B cell (primary cell): Measurements from ENCODE around the gene TOP3B.

ENCODE experiments used
- CTCF ChIP-seq: fragments of 200-600 bp; IDR thresholded peaks from one replicate; pipeline ENCODE4 v1.8.0; 2022; ENCODE audit warnings: antibody characterized with exemption, mild to moderate bottlenecking
- EZH2 ChIP-seq: IDR thresholded peaks from 2 replicates; pipeline ENCODE4 v1.6.1; 2012; ENCODE audit warnings: borderline replicate concordance, low read depth, mild to moderate bottlenecking, moderate library complexity, low read length; ENCODE audit not compliant: insufficient read depth, poor library complexity, severe bottlenecking

GRCh38 chr22:22019659-22020424, 37.3 kb upstream of the TOP3B start:
- TF ChIP-seq CTCF: no peak
- TF ChIP-seq EZH2: no peak
